ENCODE data around the gene CLEC2L.

- TF ChIP-seq SPI1 (IDR thresholded peaks at IDR 0.05; ENCODE audit: low read depth, low read length), result no peak
- TF ChIP-seq POLR2AphosphoS5 (IDR thresholded peaks at IDR 0.05; ENCODE audit: low read depth, low read length), result no peak
- TF ChIP-seq POLR2A (IDR thresholded peaks at IDR 0.05; ENCODE audit: low read depth, low read length), result no peak
- TF ChIP-seq TAF1 (IDR thresholded peaks at IDR 0.05; ENCODE audit: low read depth, low read length), result no peak
- TF ChIP-seq POU2F2 (IDR thresholded peaks at IDR 0.05; ENCODE audit: low read depth, low read length), result no peak
- TF ChIP-seq PAX5 (IDR thresholded peaks at IDR 0.05; ENCODE audit: insufficient read depth, low read length, severe bottlenecking), result no peak
Observed at GRCh38 chr7:139525750-139526149, 2.3 kb downstream of the CLEC2L start.
